ENCODE measurements around the gene DBP.
A peak's percentile ranks its signal among the peaks of the same experiment; 100 is the strongest.

DBP gene

GRCh38 chr19:48618278-48618915 lies 18.8 kb downstream of the DBP start:
- Histone ChIP-seq H3K4ac (ENCODE audit: low read depth, low read length) (peak overlapping the region; percentile 99), H3K27ac (ENCODE audit: low read depth, low read length) (peak overlapping the region; percentile 77), H3K36me3 (ENCODE audit: control insufficient read depth in 1 of 2, insufficient read depth in 2 of 2, low read length in 2 of 2) (peaks cover 34% of the 10 kb centered on the region in 2 experiments), H4K91ac (ENCODE audit: low read depth, low read length) (peak overlapping the region; percentile 89), H3K79me2 (ENCODE audit: control insufficient read depth, insufficient read depth, low read length, poor library complexity) (peaks cover 16% of the 10 kb centered on the region), H3K9ac (ENCODE audit: low read length) (peak overlapping the region; percentile 96), H3K4me2 (ENCODE audit: low read length) (peak overlapping the region; percentile 66), H2BK12ac (ENCODE audit: low read length) (no peak overlapping the region), H3K4me3 (ENCODE audit: low read depth, low read length) (peak overlapping the region; percentile 95), H3K9me3 (ENCODE audit: insufficient read depth, low read depth, low read length) (peaks cover 2% of the 10 kb centered on the region), H3K79me1 (ENCODE audit: low read length) (peaks cover 9% of the 10 kb centered on the region), H4K12ac (ENCODE audit: low read depth, low read length) (peak overlapping the region; percentile 59), H3K27me3 (ENCODE audit: insufficient read depth, low read length) (no peaks in the 10 kb centered on the region), H2AK5ac (ENCODE audit: low read length) (peak overlapping the region; percentile 69), H3K4me1 (ENCODE audit: control insufficient read depth in 1 of 2, insufficient read depth in 2 of 2, low read length in 2 of 2) (peaks cover 5 to 14% of the 10 kb centered on the region in 2 experiments), H4K8ac (ENCODE audit: low read depth, low read length) (peak overlapping the region; percentile 92), H3K14ac (ENCODE audit: low read length) (peak overlapping the region; percentile 86), H2BK5ac (ENCODE audit: low read depth, low read length, poor library complexity) (peak overlapping the region; percentile 83), H2AFZ (ENCODE audit: insufficient read depth, low read length, poor library complexity) (no peak overlapping the region), H2BK120ac (ENCODE audit: insufficient read depth, low read length, poor library complexity) (peak overlapping the region; percentile 44), H3K18ac (ENCODE audit: low read length) (peak overlapping the region; percentile 93), H3K23ac (ENCODE audit: low read length) (no peak overlapping the region)
- DNase-seq, result peak; percentile 42 to 51
- no CpG with 5 or more reads among the region's 18 CpGs for WGBS (ENCODE audit: extremely low coverage, insufficient coverage, insufficient read length)

GRCh38 chr19:48617146-48617937 lies 19.8 kb downstream of the DBP start:
- Histone ChIP-seq H3K23ac (ENCODE audit: low read length) (no peak overlapping the region), H3K79me2 (ENCODE audit: control insufficient read depth, insufficient read depth, low read length, poor library complexity) (peaks cover 16% of the 10 kb centered on the region), H2BK120ac (ENCODE audit: insufficient read depth, low read length, poor library complexity) (no peak overlapping the region), H3K4me3 (ENCODE audit: low read depth, low read length) (no peak overlapping the region), H3K27ac (ENCODE audit: low read depth, low read length) (no peak overlapping the region), H3K9ac (ENCODE audit: low read length) (peak overlapping the region; percentile 16), H4K91ac (ENCODE audit: low read depth, low read length) (no peak overlapping the region), H4K8ac (ENCODE audit: low read depth, low read length) (no peak overlapping the region), H3K4ac (ENCODE audit: low read depth, low read length) (peak overlapping the region; percentile 53), H4K12ac (ENCODE audit: low read depth, low read length) (no peak overlapping the region), H3K9me3 (ENCODE audit: insufficient read depth, low read depth, low read length) (peaks cover 2% of the 10 kb centered on the region), H2AFZ (ENCODE audit: insufficient read depth, low read length, poor library complexity) (no peak overlapping the region), H2BK5ac (ENCODE audit: low read depth, low read length, poor library complexity) (no peak overlapping the region), H3K14ac (ENCODE audit: low read length) (no peak overlapping the region), H3K79me1 (ENCODE audit: low read length) (peaks cover 9% of the 10 kb centered on the region), H3K36me3 (ENCODE audit: control insufficient read depth in 1 of 2, insufficient read depth in 2 of 2, low read length in 2 of 2) (peaks cover 34 to 37% of the 10 kb centered on the region in 2 experiments), H2AK5ac (ENCODE audit: low read length) (no peak overlapping the region), H2BK12ac (ENCODE audit: low read length) (no peak overlapping the region), H3K4me2 (ENCODE audit: low read length) (peak overlapping the region; percentile 66), H3K27me3 (ENCODE audit: insufficient read depth, low read length) (no peaks in the 10 kb centered on the region), H3K4me1 (ENCODE audit: control insufficient read depth in 1 of 2, insufficient read depth in 2 of 2, low read length in 2 of 2) (peaks cover 5 to 13% of the 10 kb centered on the region in 2 experiments), H3K18ac (ENCODE audit: low read length) (no peak overlapping the region)
- DNase-seq, result no peak
- no CpG with 5 or more reads among the region's 18 CpGs for WGBS (ENCODE audit: extremely low coverage, insufficient coverage, insufficient read length)

- Histone ChIP-seq H3K14ac (ENCODE audit: low read length) (no peak overlapping the region), H2BK120ac (ENCODE audit: insufficient read depth, low read length, poor library complexity) (no peak overlapping the region), H3K36me3 (ENCODE audit: control insufficient read depth in 1 of 2, insufficient read depth in 2 of 2, low read length in 2 of 2) (peaks cover 34 to 37% of the 10 kb centered on the region in 2 experiments), H3K4me3 (ENCODE audit: low read depth, low read length) (no peak overlapping the region), H3K27ac (ENCODE audit: low read depth, low read length) (no peak overlapping the region), H3K9ac (ENCODE audit: low read length) (no peak overlapping the region), H4K12ac (ENCODE audit: low read depth, low read length) (no peak overlapping the region), H3K27me3 (ENCODE audit: insufficient read depth, low read length) (no peaks in the 10 kb centered on the region), H3K79me1 (ENCODE audit: low read length) (peaks cover 9% of the 10 kb centered on the region), H2AK5ac (ENCODE audit: low read length) (no peak overlapping the region), H3K9me3 (ENCODE audit: insufficient read depth, low read depth, low read length) (peaks cover 2% of the 10 kb centered on the region), H4K91ac (ENCODE audit: low read depth, low read length) (no peak overlapping the region), H3K4me1 (ENCODE audit: control insufficient read depth in 1 of 2, insufficient read depth in 2 of 2, low read length in 2 of 2) (peaks cover 5 to 13% of the 10 kb centered on the region in 2 experiments), H2AFZ (ENCODE audit: insufficient read depth, low read length, poor library complexity) (no peak overlapping the region), H3K4me2 (ENCODE audit: low read length) (peak overlapping the region; percentile 66), H3K23ac (ENCODE audit: low read length) (no peak overlapping the region), H2BK12ac (ENCODE audit: low read length) (no peak overlapping the region), H4K8ac (ENCODE audit: low read depth, low read length) (no peak overlapping the region), H2BK5ac (ENCODE audit: low read depth, low read length, poor library complexity) (no peak overlapping the region), H3K18ac (ENCODE audit: low read length) (peak overlapping the region; percentile 64), H3K4ac (ENCODE audit: low read depth, low read length) (peak overlapping the region; percentile 77), H3K79me2 (ENCODE audit: control insufficient read depth, insufficient read depth, low read length, poor library complexity) (peaks cover 16% of the 10 kb centered on the region)
- DNase-seq, result no peak
- WGBS (ENCODE audit: extremely low coverage, insufficient coverage, insufficient read length), result no CpG with 5 or more reads among the region's 12 CpGs
Measured at GRCh38 chr19:48616491-48617056, 20.6 kb downstream of the DBP start.

GRCh38 chr19:48616041-48616436 lies 21.1 kb downstream of the DBP start:
- no peak overlapping the region for H3K4me3 ChIP-seq (ENCODE audit: low read depth, low read length)
- H3K27me3 ChIP-seq (ENCODE audit: insufficient read depth, low read length), result no peaks in the 10 kb centered on the region
- H2BK120ac ChIP-seq (ENCODE audit: insufficient read depth, low read length, poor library complexity), result no peak overlapping the region
- no peak overlapping the region for H2BK5ac ChIP-seq (ENCODE audit: low read depth, low read length, poor library complexity)
- H3K4me1 ChIP-seq (ENCODE audit: control insufficient read depth in 1 of 2, insufficient read depth in 2 of 2, low read length in 2 of 2), result peaks cover 5 to 13% of the 10 kb centered on the region in 2 experiments
- peak overlapping the region; percentile 25 for H3K18ac ChIP-seq (ENCODE audit: low read length)
- WGBS (ENCODE audit: extremely low coverage, insufficient coverage, insufficient read length), result no CpG with 5 or more reads among the region's 16 CpGs
- no peak overlapping the region for H2AK5ac ChIP-seq (ENCODE audit: low read length)
- no peak overlapping the region for H2AFZ ChIP-seq (ENCODE audit: insufficient read depth, low read length, poor library complexity)
- no peak overlapping the region for H2BK12ac ChIP-seq (ENCODE audit: low read length)
- H4K8ac ChIP-seq (ENCODE audit: low read depth, low read length), result no peak overlapping the region
- H3K27ac ChIP-seq (ENCODE audit: low read depth, low read length), result no peak overlapping the region
- no peak for DNase-seq
- no peak overlapping the region for H4K12ac ChIP-seq (ENCODE audit: low read depth, low read length)
- H3K79me2 ChIP-seq (ENCODE audit: control insufficient read depth, insufficient read depth, low read length, poor library complexity), result peaks cover 16% of the 10 kb centered on the region
- H3K9me3 ChIP-seq (ENCODE audit: insufficient read depth, low read depth, low read length), result peaks cover 2% of the 10 kb centered on the region
- H3K36me3 ChIP-seq (ENCODE audit: control insufficient read depth in 1 of 2, insufficient read depth in 2 of 2, low read length in 2 of 2), result peaks cover 34 to 37% of the 10 kb centered on the region in 2 experiments
- H3K14ac ChIP-seq (ENCODE audit: low read length), result no peak overlapping the region
- no peak overlapping the region for H4K91ac ChIP-seq (ENCODE audit: low read depth, low read length)
- no peak overlapping the region for H3K9ac ChIP-seq (ENCODE audit: low read length)
- H3K79me1 ChIP-seq (ENCODE audit: low read length), result peaks cover 9% of the 10 kb centered on the region
- H3K4me2 ChIP-seq (ENCODE audit: low read length), result no peak overlapping the region
- H3K4ac ChIP-seq (ENCODE audit: low read depth, low read length), result no peak overlapping the region
- no peak overlapping the region for H3K23ac ChIP-seq (ENCODE audit: low read length)

Measured in trophoblast cell (in vitro differentiated cells and primary cell).